Dedifferentiated amniotic fluid mesenchymal stem cell (primary cell): ENCODE measurements around the gene OR9I1.

Experiments
- DNase-seq: peaks from one replicate; pipeline ENCODE4 v3.0.0-alpha.2; 2016; ENCODE audit errors: extremely low spot score

OR9I1 gene

GRCh38 chr11:58125469-58125868 is at the start of gene OR9I1:
Gene OR9I1, minus strand, starts transcription at chr11:58125530. Its CDS starts 6,086 bp downstream, at chr11:58119444.
- no peak for DNase-seq

DNA sequence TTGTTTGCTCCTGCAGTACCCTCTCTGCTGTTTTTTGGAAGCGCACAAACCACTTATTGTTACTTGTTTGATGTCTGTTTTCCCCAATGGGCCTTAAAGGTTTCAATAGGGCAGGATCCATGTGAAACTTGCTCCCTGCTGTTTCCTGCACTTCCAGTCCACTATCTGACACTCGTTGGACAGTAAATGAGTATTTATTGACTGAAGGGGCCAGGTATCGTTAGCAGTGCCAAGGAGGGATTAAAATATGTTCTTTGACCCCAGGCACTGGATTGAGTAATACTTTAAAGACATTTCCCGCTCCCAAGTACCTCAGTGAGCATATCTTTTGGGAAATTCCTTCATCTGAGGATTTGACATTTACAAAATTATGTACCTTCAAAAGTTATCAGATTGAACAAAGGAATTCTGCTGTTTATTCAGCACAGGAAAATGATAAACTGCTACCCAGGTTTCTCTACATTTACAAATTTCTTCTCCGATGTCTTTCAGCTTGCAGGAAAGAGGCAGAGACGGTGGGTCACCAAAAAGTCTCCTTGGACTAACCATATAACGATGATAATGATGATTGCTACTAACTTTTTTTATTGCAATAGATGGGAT is 40.3 kb upstream of the OR9I1 start:
- no peak for DNase-seq

GRCh38 chr11:58164990-58165389 is 39.7 kb upstream of the OR9I1 start:
- DNase-seq = no peak

- no peak for DNase-seq
Observed at GRCh38 chr11:58164389-58164788, 39.1 kb upstream of the OR9I1 start.

DNA sequence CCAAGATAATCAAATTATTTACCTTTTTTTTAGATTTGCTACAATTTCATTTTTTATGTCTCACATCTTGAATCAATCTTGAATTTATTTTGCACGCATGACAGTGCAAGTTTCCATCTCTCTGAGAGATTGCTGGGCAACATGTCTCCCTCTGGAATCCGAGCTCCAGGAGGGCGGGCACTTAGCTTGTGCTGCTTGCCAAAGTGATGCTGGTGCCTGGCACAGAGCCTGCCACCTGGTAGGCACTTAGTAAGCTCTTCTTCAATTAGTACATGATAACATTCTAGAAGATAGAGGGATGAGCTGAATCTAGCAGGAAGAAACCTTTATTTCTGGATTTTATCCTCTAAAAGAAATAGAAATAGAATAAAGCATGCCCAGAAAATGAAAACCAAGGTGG is 27.5 kb upstream of the OR9I1 start:
- no peak for DNase-seq

GRCh38 chr11:58142761-58143160 is 17.4 kb upstream of the OR9I1 start:
- DNase-seq = no peak

DNA sequence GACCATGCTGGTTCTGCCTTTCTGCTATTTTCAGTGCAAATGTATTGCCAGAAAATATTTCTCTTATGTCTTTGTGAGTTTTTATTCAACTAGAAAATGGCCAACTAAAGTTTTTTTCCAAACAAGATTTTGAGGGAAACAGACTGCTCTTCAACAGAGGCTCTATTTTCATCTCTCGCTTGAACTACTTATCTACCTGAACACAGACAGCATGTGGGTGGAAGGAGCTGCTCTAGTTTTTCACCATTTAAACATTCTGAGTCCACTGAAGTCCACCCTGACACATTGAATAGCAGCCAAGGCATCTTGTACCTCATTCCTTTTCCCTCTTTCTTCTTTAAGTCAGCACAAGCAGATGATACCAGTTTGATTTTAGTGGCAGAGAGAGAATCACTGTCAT is 9.8 kb upstream of the OR9I1 start:
- DNase-seq = no peak

DNA sequence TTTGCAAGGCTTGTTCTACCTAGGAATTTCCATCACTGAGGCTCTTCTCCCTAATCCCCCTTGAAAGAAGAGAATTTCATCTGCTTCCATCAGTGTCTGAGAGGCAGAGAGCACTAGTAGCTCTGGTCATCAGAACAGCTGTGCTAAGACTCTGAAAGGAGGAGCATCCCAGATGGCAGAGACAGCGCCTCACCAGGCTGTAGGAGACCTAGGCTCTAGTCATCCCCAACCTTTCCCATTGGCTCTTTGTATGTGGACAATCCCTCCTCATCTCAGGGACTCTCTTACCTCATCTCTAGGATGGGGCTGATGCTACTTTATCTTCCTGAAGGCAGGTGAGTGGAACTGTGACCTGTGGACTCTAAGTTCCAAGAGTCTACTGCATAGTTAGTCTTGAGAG is 8.8 kb upstream of the OR9I1 start:
- DNase-seq = no peak

DNA sequence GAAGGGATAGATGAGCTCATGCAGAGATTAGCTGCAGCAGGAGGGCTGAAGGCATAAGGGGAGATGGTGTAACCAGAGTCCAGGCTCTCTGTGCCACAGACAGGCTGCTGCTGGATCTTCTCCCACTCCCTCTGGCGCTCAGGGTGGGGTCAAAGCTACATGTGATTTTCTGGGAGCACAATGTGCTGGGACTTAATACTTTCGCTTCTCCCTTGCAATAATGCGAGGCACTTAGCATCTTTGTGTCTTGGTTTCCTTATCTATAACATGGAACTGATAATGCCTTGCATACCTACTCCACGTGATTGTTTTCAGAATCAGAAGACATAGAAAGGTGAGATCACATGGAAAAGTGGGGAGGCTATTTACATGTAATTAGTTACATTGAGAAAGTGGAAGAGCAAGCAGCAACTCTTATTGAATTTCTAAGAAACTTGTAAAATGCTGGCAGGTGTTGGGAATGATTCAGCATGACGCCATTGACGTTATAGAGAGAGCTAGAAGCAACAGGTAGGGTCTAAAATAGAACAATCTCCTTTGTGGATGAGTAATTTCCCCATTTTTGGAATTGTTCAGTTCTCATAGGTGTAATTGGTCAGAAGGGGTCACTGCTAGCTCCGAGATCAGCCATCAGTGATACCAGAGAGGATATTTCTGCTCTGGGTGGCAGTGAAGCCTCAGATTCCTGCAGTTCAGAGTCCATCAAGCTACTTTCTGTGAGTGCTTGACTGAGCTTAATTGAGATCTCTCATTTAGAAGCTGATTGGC is 8.2 kb upstream of the OR9I1 start:
- DNase-seq = no peak

GRCh38 chr11:58127350-58127749 is 2.0 kb upstream of the OR9I1 start:
- no peak for DNase-seq

- no peak for DNase-seq
Observed at GRCh38 chr11:58121096-58121495, 4.2 kb downstream of the OR9I1 start.

DNA sequence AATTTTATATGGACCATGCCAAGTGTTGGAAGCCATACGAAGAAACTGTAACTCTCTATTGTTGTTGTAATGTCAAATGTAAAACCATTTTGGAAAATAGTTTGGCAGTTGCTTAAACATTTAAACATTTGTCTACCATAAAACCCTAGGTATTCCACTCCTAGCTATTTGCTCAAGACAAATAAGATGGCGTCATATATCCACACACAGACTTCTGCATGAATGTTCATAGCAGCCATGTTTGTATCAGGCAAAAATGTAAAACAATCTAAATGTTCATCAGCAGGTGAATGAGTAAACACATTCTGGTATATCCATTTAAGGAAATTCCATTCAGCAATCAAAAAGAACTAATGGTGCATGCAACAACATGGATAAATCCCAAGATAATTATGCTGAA is 27.9 kb downstream of the OR9I1 start:
- DNase-seq = no peak

DNA sequence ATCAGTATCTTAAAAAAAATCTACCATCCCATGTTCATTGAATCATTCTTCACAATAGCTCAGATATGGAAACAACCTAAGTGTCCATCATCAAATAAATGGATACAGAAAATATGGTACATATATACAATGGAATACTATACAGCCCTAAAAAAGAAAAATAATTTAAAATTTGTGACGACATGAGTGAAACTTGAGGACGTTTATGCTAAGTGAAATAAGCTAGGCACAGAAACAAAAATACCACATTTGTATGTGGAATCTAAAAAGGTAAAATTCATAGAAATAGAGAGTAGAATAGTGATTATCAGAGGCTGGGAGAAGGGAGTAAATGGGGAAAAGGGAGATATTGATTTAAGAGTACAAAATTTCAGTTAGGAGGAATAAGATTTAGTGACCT is 38.8 kb downstream of the OR9I1 start:
- DNase-seq = no peak

DNA sequence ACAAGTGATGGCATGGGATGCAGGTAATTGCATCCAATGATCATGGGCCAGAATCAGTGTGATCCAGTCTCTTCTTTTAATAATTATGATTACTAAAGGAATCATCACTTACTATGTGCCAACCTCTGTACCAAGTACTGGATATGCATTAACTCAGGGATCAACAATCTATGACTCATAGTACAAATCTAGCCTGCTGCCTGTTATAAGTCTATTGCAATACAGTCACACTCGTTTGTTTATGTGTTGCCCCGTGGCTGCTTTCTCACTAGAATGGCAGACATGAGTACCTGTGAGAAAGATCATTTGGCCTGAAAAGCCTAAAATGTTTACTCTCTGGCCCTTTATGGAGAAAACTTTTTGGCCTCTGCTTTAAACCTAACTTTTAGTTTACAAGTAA is 49.5 kb downstream of the OR9I1 start:
- DNase-seq = no peak

- no peak for DNase-seq
Observed at GRCh38 chr11:58070585-58070984, 54.7 kb downstream of the OR9I1 start.

- no peak for DNase-seq
Observed at GRCh38 chr11:58068655-58069054, 56.7 kb downstream of the OR9I1 start.

DNA sequence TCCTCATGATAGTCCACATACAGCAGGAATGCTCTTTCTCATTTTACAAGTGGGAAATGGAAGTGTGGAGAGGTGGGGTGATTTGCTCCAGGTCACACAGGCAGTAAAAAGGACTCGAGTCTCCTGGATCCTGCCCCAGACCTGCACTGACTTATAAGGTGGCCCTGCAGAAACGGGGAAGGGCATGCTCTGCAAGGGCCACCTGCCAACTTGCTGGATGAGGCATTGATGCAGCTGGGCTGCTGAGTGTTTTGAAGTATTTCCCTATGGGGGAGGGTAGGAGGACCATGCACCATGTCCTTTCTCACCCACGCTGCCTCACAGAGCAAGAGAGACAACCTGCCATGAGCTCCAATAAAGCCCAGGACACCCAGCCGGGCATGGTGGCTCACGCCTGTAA is 57.6 kb downstream of the OR9I1 start:
- no peak for DNase-seq
